NCI-H1930 (cell line): ENCODE measurements around the gene PTPRD.

Source experiments
- DNase-seq, 2 experiments: peaks; one replicate each; lab custom pipeline; 2025; lab: John Stamatoyannopoulos, UW

Gene PTPRD

GRCh38 chr9:8684978-8685708, 1927.7 kb downstream of the PTPRD start:
- no peak for DNase-seq

- no peak for DNase-seq
Observed at GRCh38 chr9:8683496-8683895, 1929.3 kb downstream of the PTPRD start.

GRCh38 chr9:8680658-8681057, 1932.1 kb downstream of the PTPRD start:
- DNase-seq = no peak

- no peak for DNase-seq
Observed at GRCh38 chr9:8680157-8680556, 1932.6 kb downstream of the PTPRD start.

GRCh38 chr9:8679371-8679822, 1933.4 kb downstream of the PTPRD start:
- DNase-seq = peak; percentile 81 to 90

GRCh38 chr9:8677741-8678140, 1935.1 kb downstream of the PTPRD start:
- no peak for DNase-seq

- DNase-seq = no peak
Observed at GRCh38 chr9:8674536-8674935, 1938.3 kb downstream of the PTPRD start.

GRCh38 chr9:8673830-8674229, 1939.0 kb downstream of the PTPRD start:
- DNase-seq = no peak

GRCh38 chr9:8670751-8671150, 1942.1 kb downstream of the PTPRD start:
- no peak for DNase-seq

- DNase-seq = no peak
Observed at GRCh38 chr9:8668751-8669150, 1944.1 kb downstream of the PTPRD start.

- no peak for DNase-seq
Observed at GRCh38 chr9:8668231-8668630, 1944.6 kb downstream of the PTPRD start.

GRCh38 chr9:8666060-8666459, 1946.7 kb downstream of the PTPRD start:
- no peak for DNase-seq

- DNase-seq = no peak
Observed at GRCh38 chr9:8660383-8660782, 1952.4 kb downstream of the PTPRD start.

DNA sequence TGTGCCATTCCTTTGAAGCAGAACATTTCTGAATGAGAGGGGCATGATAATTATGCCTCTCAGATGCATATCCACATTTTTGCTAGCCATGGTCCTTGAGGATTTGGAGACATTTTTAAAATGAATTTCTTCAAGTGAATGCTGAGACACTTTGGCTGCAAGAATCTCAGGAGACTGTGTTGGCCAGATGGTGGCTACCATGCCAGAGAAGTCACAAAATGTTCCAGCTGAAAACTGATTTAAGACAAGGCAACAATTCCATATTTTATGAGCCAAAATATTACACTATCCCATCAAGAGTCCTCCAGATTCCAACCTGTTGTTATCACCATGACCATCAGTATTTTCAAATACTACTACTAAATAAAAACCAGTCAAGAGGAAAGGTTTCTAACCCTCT, 1953.7 kb downstream of the PTPRD start:
- DNase-seq = no peak

GRCh38 chr9:8655071-8655470, 1957.7 kb downstream of the PTPRD start:
- no peak for DNase-seq

DNA sequence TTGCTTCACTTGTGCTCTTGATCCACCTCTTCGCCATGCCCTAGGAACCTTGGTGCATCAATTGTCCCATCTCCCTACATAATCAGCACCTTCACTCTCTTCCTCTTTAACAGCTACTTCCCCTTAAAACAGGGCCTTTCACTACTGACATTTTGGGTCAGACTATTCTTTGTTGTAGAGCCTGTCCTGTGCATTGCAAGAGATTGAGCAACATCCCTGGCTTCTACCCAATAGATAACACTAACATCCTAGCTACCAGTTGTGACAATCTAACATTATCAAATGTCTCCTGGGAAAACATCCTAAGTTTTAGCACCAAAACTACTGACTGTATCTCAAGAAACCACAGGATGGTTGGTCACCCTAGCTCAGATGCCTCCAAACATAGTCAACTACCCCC, 1958.9 kb downstream of the PTPRD start:
- no peak for DNase-seq

GRCh38 chr9:8653111-8653510, 1959.7 kb downstream of the PTPRD start:
- DNase-seq = no peak

DNA sequence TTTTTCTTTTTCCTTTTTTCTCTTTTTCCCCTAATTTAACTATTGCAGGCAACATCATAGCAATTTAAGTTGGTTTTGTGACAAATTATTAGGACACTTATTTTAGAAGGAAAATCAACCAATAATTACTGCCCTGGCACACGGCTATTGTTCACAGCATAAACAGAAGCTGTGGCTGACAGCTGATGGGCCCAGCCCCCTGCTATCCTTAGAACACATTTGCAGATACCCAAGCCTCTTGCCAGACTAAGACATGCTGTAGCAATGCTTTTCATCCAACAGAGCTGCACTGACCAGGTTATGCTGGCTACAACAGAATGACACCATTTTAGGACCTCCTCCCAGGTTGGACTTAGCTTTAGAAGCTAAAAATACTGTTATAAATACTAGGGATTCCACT, 1960.5 kb downstream of the PTPRD start:
- DNase-seq = no peak

DNA sequence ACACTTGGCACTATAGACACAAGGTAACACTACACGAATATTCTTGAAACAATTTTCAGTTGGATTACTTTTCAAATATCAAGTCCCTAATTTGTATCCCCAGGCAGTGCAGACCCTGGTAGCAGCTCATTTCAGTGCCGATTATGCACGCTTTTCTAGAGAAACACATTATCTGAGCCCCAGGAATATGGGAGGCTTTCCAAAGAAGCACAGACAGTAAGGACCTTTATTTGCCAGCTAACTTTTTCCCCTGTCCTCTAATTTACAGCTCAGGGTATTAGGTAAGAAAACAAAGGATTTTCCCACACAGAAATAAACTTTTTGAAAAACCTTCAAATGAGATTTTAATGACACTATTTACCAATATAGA, 1961.0 kb downstream of the PTPRD start:
- no peak for DNase-seq

DNA sequence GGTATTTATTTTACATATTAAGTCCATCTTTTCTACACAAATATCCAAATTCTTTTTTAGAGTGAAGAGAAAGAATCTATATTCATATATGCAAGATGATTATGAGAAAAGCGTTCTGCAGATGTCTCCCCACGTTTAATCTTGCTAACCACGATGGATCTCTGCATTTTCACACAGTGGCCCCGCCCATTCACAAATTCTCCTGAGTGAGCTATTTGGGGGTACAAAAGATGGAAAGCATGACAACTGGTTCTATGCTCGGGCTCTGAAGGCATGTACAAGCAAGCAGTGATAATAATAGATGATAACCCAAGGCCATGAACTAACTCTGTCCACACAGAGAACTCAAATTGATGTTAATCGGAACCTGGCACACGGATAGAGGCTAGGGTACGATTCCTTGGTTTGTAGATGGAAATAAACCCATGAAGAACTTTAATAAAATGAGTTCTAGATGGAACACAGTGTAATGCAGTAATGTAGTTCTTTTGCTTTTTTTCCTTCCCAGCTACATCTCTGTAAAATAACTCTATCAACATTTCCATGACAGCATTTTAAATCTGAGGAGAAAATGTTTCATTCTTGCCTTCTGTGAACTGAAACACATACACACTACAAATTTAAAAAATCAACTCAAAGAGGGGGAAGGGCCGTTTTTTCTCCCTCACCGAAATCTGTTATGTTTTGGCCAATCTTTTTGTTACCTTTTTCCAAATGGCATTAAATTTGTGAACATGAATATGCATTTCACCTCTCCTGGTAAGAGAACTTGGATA, 1961.5 kb downstream of the PTPRD start:
- DNase-seq = no peak

DNA sequence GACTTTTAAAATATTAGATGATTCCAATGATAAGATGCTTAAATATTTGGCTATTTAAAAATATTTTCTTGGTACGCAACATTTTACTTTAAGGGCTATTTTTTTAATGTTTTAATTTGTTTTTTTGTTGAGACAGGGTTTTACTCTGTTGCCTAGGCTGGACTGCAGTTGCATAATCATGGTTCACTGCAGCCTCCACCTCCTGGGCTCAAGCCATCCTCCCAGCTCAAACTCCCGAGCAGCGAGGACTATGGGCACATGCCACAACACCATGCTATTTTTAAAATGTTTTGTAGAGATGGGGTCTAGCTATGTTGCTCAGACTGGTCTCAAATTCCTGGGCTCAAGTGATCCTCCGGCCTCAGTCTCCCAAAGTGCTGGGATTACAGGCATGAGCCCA, 1963.0 kb downstream of the PTPRD start:
- DNase-seq = no peak

DNA sequence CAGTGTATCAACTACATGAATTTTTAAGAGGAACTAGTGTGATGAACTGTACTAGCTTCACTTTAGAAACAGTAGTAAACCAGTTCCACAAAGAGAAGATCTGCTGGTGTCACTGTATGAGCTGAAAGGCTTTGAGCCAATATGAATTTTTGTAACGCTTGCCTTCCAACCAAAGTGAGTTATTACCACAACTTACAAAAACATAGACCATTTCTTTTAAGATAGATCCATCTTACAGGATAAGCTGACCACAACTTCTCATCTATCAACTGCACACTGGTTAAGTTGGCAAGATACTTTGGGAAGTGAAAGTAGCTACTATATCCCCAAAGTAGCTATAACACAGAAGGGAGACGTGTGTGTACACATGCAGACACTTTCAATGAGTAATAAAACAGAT, 1963.6 kb downstream of the PTPRD start:
- no peak for DNase-seq

DNA sequence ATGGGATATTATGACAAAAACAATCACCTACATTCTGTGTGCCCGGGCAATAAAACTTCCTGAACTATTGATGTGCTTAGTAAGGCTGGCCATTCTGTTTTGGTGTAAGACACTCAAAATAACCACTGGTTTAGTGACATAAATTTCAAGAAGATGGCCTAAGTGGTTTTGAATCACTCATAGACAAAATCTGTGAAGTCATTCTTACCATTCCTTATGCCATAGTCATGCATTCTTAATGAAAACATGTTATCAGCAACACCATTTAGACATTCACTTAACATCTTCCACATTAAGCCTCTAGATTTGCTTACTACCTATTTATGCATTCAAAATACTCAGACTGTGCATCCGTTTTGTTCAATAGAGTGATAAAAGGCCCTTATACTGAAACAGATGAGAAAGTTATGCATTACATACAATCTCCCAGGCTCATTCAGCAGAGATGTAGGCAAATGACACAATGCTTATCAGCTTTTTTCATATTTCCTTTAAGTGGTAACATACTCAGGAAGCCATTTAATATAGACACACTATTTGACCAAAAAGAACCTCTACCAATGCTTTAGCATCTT, 1964.4 kb downstream of the PTPRD start:
- DNase-seq = no peak
